ENCODE measurements around the gene DNAH14.

Gene DNAH14

GRCh38 chr1:224903955-224904354 is 25.5 kb upstream of the DNAH14 start:
- no peak for TF ChIP-seq GATA3 (IDR thresholded peaks at IDR 0.05; ENCODE audit: low read depth, low read length)

- TF ChIP-seq GATA3 (IDR thresholded peaks at IDR 0.05; ENCODE audit: low read depth, low read length) (no peak), GATA2 (IDR thresholded peaks at IDR 0.05; ENCODE audit: low read depth, low read length) (no peak)
Observed at GRCh38 chr1:224906340-224906739, 23.1 kb upstream of the DNAH14 start.

GRCh38 chr1:224911217-224911616 is 18.3 kb upstream of the DNAH14 start:
- no peak for TF ChIP-seq GATA2 (IDR thresholded peaks at IDR 0.05; ENCODE audit: low read depth, low read length)
- no peak for TF ChIP-seq GATA3 (IDR thresholded peaks at IDR 0.05; ENCODE audit: low read depth, low read length)

GRCh38 chr1:224914292-224914900 is 15.1 kb upstream of the DNAH14 start:
- no peak for TF ChIP-seq GATA2 (IDR thresholded peaks at IDR 0.05; ENCODE audit: low read depth, low read length)
- no peak for TF ChIP-seq GATA3 (IDR thresholded peaks at IDR 0.05; ENCODE audit: low read depth, low read length)

- TF ChIP-seq GATA3 (IDR thresholded peaks at IDR 0.05; ENCODE audit: low read depth, low read length): no peak
- TF ChIP-seq GATA2 (IDR thresholded peaks at IDR 0.05; ENCODE audit: low read depth, low read length): no peak
Observed at GRCh38 chr1:224919508-224919907, 10.0 kb upstream of the DNAH14 start.

- no peak for TF ChIP-seq GATA2 (IDR thresholded peaks at IDR 0.05; ENCODE audit: low read depth, low read length)
- TF ChIP-seq GATA3 (IDR thresholded peaks at IDR 0.05; ENCODE audit: low read depth, low read length): no peak
Observed at GRCh38 chr1:224920930-224921329, 8.5 kb upstream of the DNAH14 start.

- TF ChIP-seq GATA3 (IDR thresholded peaks at IDR 0.05; ENCODE audit: low read depth, low read length) (no peak), GATA2 (IDR thresholded peaks at IDR 0.05; ENCODE audit: low read depth, low read length) (no peak)
Observed at GRCh38 chr1:224921354-224921753, 8.1 kb upstream of the DNAH14 start.

- no peak for TF ChIP-seq GATA3 (IDR thresholded peaks at IDR 0.05; ENCODE audit: low read depth, low read length)
- TF ChIP-seq GATA2 (IDR thresholded peaks at IDR 0.05; ENCODE audit: low read depth, low read length): no peak
Observed at GRCh38 chr1:224922404-224923164, 6.9 kb upstream of the DNAH14 start.

GRCh38 chr1:224923726-224924125 is 5.7 kb upstream of the DNAH14 start:
- TF ChIP-seq GATA3 (IDR thresholded peaks at IDR 0.05; ENCODE audit: low read depth, low read length) (no peak), GATA2 (IDR thresholded peaks at IDR 0.05; ENCODE audit: low read depth, low read length) (no peak)

- TF ChIP-seq GATA2 (IDR thresholded peaks at IDR 0.05; ENCODE audit: low read depth, low read length): no peak
- TF ChIP-seq GATA3 (IDR thresholded peaks at IDR 0.05; ENCODE audit: low read depth, low read length): no peak
Observed at GRCh38 chr1:224928906-224929305, 569 bp upstream of the DNAH14 start.

GRCh38 chr1:224931605-224932004 is 2.1 kb downstream of the DNAH14 start:
- TF ChIP-seq GATA3 (IDR thresholded peaks at IDR 0.05; ENCODE audit: low read depth, low read length): no peak
- no peak for TF ChIP-seq GATA2 (IDR thresholded peaks at IDR 0.05; ENCODE audit: low read depth, low read length)

- TF ChIP-seq GATA2 (IDR thresholded peaks at IDR 0.05; ENCODE audit: low read depth, low read length) (no peak), GATA3 (IDR thresholded peaks at IDR 0.05; ENCODE audit: low read depth, low read length) (no peak)
Observed at GRCh38 chr1:224932607-224933249, 3.3 kb downstream of the DNAH14 start.

GRCh38 chr1:224933584-224933983 is 4.1 kb downstream of the DNAH14 start:
- TF ChIP-seq GATA3 (IDR thresholded peaks at IDR 0.05; ENCODE audit: low read depth, low read length) (no peak), GATA2 (IDR thresholded peaks at IDR 0.05; ENCODE audit: low read depth, low read length) (no peak)

- TF ChIP-seq GATA3 (IDR thresholded peaks at IDR 0.05; ENCODE audit: low read depth, low read length) (no peak), GATA2 (IDR thresholded peaks at IDR 0.05; ENCODE audit: low read depth, low read length) (no peak)
Observed at GRCh38 chr1:224938652-224939051, 9.2 kb downstream of the DNAH14 start.
